ENCODE measurements around the gene ANTXR1. TPM values are rescaled to one million over a fixed set of nuclear protein-coding genes. Genes with fewer than 3 reads are reported as not detected.

The ANTXR1 gene
- total and polyA plus RNA-seq, 2 donors from 2014 or later, result 7.0 to 42.6 TPM

DNA sequence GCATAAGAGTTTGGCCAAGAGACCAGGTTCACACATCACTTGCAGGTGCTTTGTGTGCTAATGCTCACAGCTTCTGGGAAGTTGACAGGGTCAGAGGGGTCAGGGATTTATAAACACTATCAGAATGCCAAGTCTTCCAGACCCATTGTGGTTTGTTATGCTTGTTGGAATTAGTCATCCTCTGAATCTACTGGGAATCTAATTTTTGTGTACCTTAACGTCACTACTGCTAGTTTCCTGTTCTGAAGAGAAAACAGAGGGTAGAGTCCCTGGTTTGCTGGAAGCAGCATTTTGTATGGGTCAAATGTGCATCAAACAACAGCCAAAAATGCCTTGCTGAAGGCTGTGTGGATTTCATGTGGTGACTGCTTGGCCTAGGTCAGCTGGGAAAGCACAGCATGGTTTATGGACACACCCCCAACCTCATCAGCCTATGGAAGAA is 33.3 kb downstream of the ANTXR1 start:
- Histone ChIP-seq H3K9me3 (ENCODE audit: control insufficient read depth in 2 of 3, insufficient read depth in 1 of 3, low read length in 3 of 3) (no peaks in the 10 kb centered on the region), H3K27me3 (ENCODE audit: control insufficient read depth, insufficient read depth, low read length) (no peaks in the 10 kb centered on the region), H3K27ac (ENCODE audit: low read depth in 2 of 2, low read length in 2 of 2) (no peak overlapping the region), H3K36me3 (ENCODE audit: control insufficient read depth in 2 of 3, insufficient read depth in 3 of 3, low read length in 3 of 3) (peaks cover 0 to 4% (median under 1%) of the 10 kb centered on the region in 3 donors), H3K9ac (ENCODE audit: low read length in 3 of 3) (no peak overlapping the region), H3K4me3 (ENCODE audit: low read length in 3 of 3) (no peak overlapping the region), H3K4me1 (ENCODE audit: control insufficient read depth in 2 of 3, insufficient read depth in 2 of 3, low read depth in 1 of 3, low read length in 3 of 3) (no peaks in the 10 kb centered on the region)
- no peak for TF ChIP-seq CTCF (IDR thresholded peaks at IDR 0.05; ENCODE audit: borderline replicate concordance, extremely low read depth, insufficient read depth)
- FAIRE-seq (no peak), DNase-seq (no peak)
- intact Hi-C loops (cut with DNase I), result no loop called here

DNA sequence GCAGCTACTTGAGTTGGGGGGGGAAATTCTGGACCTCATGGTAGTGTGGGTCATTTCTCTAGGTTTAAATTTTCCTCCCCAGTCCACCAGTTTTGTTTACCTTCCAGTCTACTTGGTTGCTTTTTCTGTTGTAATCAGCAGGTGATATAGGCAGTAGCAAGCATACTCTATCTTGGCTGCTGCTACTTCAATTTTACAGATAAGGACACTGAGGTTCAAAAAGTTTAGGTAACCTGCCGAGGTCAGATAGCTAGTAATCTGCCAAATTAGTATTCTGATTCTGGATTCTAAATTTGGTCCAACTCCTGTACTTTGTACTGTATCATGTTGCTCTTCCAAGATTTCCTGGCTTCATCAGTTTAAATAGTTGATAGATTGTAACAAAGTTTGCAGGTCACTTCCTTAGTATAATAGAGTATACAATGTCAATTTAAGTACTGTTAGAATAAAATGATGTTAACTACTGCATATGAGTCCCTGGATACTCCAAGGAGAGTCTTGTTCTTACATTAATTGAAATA is 34.7 kb downstream of the ANTXR1 start:
- intact Hi-C loops (cut with DNase I), result no loop called here
- no peak for FAIRE-seq
- Histone ChIP-seq H3K9me3 (ENCODE audit: control insufficient read depth in 2 of 3, insufficient read depth in 1 of 3, low read length in 3 of 3) (no peaks in the 10 kb centered on the region), H3K36me3 (ENCODE audit: control insufficient read depth in 2 of 3, insufficient read depth in 3 of 3, low read length in 3 of 3) (no peaks in the 10 kb centered on the region), H3K4me1 (ENCODE audit: control insufficient read depth in 2 of 3, insufficient read depth in 2 of 3, low read depth in 1 of 3, low read length in 3 of 3) (no peaks in the 10 kb centered on the region), H3K9ac (ENCODE audit: low read length in 3 of 3) (no peak overlapping the region), H3K4me3 (ENCODE audit: low read length in 3 of 3) (no peak overlapping the region), H3K27ac (ENCODE audit: low read depth in 2 of 2, low read length in 2 of 2) (no peak overlapping the region), H3K27me3 (ENCODE audit: control insufficient read depth, insufficient read depth, low read length) (no peaks in the 10 kb centered on the region)
- no peak for TF ChIP-seq CTCF (IDR thresholded peaks at IDR 0.05; ENCODE audit: borderline replicate concordance, extremely low read depth, insufficient read depth)
- no peak for DNase-seq

GRCh38 chr2:69050802-69051201 is 37.8 kb downstream of the ANTXR1 start:
- TF ChIP-seq CTCF (IDR thresholded peaks at IDR 0.05; ENCODE audit: borderline replicate concordance, extremely low read depth, insufficient read depth), result no peak
- DNase-seq, result no peak
- Histone ChIP-seq H3K4me3 (ENCODE audit: low read length in 3 of 3) (no peak overlapping the region), H3K36me3 (ENCODE audit: control insufficient read depth in 2 of 3, insufficient read depth in 3 of 3, low read length in 3 of 3) (no peaks in the 10 kb centered on the region), H3K27me3 (ENCODE audit: control insufficient read depth, insufficient read depth, low read length) (no peaks in the 10 kb centered on the region), H3K9me3 (ENCODE audit: control insufficient read depth in 2 of 3, insufficient read depth in 1 of 3, low read length in 3 of 3) (no peaks in the 10 kb centered on the region), H3K9ac (ENCODE audit: low read length in 3 of 3) (no peak overlapping the region), H3K27ac (ENCODE audit: low read depth in 2 of 2, low read length in 2 of 2) (no peak overlapping the region), H3K4me1 (ENCODE audit: control insufficient read depth in 2 of 3, insufficient read depth in 2 of 3, low read depth in 1 of 3, low read length in 3 of 3) (no peaks in the 10 kb centered on the region)
- FAIRE-seq, result no peak
- intact Hi-C loops (cut with DNase I), result no loop called here

DNA sequence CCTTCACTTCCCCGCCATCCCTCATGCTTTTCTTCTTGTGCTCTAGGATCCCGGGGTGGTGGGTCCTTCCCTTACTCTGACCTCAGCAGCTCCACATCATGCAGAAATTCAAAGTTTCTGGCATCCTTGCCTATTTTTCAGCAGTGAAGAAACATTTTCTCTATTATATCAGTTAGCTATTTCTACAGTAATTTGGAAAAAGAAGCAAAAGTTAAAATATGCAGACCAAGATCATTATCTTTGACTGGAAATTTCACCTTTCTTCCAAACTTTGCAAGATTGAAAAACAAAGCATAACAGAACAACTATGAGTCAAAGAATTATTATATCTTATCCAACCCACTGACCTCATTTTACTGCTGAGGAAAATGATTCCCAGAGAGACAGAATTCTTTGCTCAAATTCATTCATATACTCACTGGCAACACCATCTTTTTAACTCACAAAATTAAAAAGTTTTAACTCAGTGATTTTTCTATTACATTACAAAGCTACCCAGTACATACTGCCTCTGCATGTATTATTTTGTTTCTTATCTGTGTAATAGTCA is 40.5 kb downstream of the ANTXR1 start:
- DNase-seq (no peak), FAIRE-seq (no peak)
- Histone ChIP-seq H3K9ac (ENCODE audit: low read length in 3 of 3) (no peak overlapping the region), H3K4me3 (ENCODE audit: low read length in 3 of 3) (no peak overlapping the region), H3K27me3 (ENCODE audit: control insufficient read depth, insufficient read depth, low read length) (no peaks in the 10 kb centered on the region), H3K36me3 (ENCODE audit: control insufficient read depth in 2 of 3, insufficient read depth in 3 of 3, low read length in 3 of 3) (no peaks in the 10 kb centered on the region), H3K4me1 (ENCODE audit: control insufficient read depth in 2 of 3, insufficient read depth in 2 of 3, low read depth in 1 of 3, low read length in 3 of 3) (peaks cover 0 to 2% (median 0%) of the 10 kb centered on the region in 3 donors), H3K9me3 (ENCODE audit: control insufficient read depth in 2 of 3, insufficient read depth in 1 of 3, low read length in 3 of 3) (no peaks in the 10 kb centered on the region), H3K27ac (ENCODE audit: low read depth in 2 of 2, low read length in 2 of 2) (no peak overlapping the region)
- no peak for TF ChIP-seq CTCF (IDR thresholded peaks at IDR 0.05; ENCODE audit: borderline replicate concordance, extremely low read depth, insufficient read depth)
- intact Hi-C loops (cut with DNase I), result no loop called here
